Activated CD4-positive, CD25-positive, alpha-beta regulatory T cell (primary cell): ENCODE measurements around the gene TSC22D4.
"Not testable (repeated sequence)": the region's sequence is repeated elsewhere in the genome, so short reads cannot be mapped to it uniquely, and the experiment has no call there.

Experiments
- DNase-seq, 4 experiments: peaks; one replicate each; lab custom pipeline; 2025; lab: John Stamatoyannopoulos, UW

The TSC22D4 gene

DNA sequence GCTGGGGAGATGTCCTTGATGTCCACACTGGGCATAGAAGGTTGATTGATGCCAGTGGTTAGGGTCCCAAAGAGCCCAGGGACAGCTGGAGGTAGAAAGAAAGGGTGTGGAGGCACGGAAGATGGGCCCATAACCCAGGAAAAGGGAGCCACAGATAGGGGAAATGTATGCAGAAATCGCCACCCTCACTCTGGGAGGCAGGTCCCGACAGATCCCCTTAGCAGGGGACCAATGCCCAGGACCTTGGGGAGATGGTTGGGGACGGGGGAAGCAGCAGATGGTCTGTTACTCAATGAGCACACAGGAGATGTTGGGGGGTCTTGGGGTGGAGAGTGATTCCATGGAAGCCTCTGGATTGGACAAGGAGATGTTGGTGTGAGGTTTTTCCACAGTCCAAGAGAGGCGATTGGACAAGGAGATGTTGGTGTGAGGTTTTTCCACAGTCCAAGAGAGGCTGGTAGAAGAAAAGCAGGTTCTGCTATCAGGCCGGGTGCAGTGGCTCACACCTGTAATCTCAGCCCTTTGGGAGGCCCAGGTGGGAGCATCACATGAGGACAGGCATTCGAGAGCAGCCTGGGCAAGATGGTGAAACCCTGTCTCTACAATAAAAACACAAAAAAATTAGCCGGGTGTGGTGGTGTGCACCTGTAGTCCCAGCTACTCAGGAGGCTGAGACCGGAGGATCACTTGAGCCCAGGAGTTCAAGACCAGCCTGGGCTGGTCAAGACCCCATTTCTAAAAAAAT lies 35.7 kb downstream of the TSC22D4 start:
- no peak for DNase-seq

GRCh38 chr7:100441641-100442535 lies 37.1 kb downstream of the TSC22D4 start:
- DNase-seq, result no peak

GRCh38 chr7:100439244-100439643 lies 39.8 kb downstream of the TSC22D4 start:
- not testable (repeated sequence) for DNase-seq

- not testable (repeated sequence) for DNase-seq
Measured at GRCh38 chr7:100438731-100439130, 40.3 kb downstream of the TSC22D4 start.

- no peak for DNase-seq
Measured at GRCh38 chr7:100438172-100438571, 40.8 kb downstream of the TSC22D4 start.

- no peak for DNase-seq
Measured at GRCh38 chr7:100437150-100438100, 41.6 kb downstream of the TSC22D4 start.

GRCh38 chr7:100435401-100436304 lies 43.4 kb downstream of the TSC22D4 start:
- peak in 2 of 4 experiments; percentile 22 to 36 for DNase-seq

DNA sequence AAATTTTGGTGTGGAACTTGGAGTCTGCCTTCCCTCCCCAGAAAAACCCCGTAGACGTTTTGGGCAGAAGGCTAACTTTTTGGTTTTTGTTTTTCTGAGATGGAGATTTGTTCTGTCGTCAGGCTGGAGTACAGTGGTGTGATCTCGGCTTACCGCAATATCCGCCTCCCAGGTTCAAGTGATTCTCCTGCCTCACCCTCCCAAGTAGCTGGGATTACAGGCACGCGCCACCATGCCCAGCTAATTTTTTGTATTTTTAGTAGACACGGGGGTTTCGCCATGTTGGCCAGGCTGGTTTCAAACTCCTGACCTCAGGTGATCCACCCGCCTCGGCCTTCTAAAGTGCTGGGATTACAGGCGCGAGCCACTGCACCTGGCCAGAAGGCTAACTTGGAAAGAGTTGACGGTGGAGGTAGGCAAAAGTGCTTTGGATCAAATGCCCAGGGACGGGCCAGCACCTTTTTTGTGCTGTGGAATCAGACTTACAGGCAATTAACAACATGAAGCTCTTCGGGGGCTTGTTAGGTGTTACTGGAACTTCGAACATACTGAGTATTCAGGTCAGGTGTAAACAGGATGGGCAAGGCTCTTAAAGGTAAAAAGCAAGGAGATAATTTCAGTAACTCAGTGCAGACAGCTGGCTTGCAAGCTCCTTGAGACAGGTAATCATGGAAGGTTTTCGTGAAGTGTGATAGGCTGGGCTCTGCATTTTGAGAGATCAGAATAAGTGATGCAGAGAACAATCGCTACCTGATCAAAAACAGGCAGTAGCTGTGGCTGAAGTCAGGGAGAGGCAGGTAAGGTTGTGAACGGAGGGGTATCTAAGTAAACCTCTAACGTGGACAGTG lies 44.5 kb downstream of the TSC22D4 start:
- DNase-seq, result no peak

DNA sequence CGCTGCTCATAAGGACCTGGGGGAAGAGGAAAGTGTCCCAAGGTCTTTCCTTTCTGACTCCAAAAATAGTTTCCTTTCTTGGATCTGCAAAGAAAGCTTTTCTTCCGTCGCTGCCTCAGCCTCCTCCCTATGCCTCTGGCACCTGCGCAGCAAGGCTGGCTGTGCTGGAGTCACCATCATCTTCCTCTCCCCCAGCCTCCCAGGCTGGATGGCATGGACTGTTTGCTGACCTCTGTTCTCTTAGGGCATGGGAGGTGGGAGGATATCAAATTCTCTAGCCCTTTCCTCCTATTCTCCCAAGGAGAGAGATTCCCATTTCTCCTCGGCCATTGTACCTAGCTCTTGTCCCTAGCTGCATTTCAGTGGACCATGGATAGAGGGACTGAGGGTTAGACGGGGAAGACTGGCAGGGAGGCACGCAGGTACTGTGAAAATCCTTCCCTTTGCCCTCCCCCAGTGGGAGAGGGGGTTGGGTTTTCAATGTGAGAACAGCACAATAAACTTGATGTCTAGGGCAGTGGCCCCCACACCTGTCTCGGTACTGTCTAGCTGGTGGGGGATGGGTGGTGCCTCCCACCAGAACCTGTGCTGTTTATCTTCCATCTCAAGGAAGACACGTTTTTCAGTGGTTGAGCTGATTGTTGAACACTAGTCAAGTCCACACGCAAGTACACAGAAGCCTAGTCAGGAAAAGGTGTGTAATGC lies 45.3 kb downstream of the TSC22D4 start:
- no peak for DNase-seq

DNA sequence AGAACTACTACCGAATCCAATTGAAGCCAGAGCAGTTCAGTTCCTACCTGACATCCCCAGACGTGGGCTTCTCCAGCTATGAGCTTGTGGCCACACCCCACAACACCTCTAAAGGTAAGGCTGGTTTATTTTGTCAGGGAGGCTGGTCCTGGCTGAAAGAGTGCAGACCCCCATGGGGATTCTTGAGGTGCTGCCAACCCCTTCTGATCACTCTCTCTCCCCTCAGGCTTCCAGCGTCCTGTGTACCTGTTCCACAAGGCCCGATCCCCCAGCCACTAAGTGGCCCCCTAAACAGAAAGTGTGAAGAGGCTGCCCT lies 45.8 kb downstream of the TSC22D4 start:
- DNase-seq, result no peak

DNA sequence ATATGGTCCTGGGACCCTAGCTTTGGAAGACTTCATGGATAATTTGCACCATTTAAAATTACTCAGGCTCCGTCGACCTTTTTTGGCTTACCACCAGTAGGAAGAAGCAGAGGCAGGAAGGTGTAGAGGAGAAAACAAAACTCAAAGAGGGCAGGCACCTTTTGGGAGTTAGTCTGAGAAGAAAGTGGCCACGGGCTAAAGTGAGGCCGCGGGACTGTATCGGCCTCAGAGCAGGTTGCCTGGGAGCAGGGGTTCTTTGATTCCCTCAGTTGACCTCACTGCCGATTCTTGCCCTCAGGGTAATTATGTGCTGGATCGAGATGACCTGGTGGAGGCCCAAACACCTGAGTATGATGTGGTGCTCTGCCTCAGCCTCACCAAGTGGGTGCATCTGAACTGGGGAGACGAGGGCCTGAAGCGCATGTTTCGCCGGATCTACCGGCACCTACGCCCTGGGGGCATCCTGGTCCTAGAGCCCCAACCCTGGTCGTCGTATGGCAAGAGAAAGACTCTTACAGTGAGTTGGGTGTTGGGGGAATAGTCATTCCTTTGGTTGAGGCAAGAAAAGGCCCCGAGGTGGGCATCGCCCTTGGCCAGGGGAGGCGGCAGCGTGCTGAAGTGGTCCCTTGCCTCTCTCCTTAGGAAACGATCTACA lies 46.3 kb downstream of the TSC22D4 start:
- DNase-seq, result no peak

GRCh38 chr7:100432053-100432452 lies 47.0 kb downstream of the TSC22D4 start:
- DNase-seq, result no peak

- DNase-seq, result no peak
Measured at GRCh38 chr7:100431286-100431735, 47.7 kb downstream of the TSC22D4 start.

GRCh38 chr7:100430493-100431285 lies 48.3 kb downstream of the TSC22D4 start:
- DNase-seq, result peak in 1 of 4 experiments; percentile 27

DNA sequence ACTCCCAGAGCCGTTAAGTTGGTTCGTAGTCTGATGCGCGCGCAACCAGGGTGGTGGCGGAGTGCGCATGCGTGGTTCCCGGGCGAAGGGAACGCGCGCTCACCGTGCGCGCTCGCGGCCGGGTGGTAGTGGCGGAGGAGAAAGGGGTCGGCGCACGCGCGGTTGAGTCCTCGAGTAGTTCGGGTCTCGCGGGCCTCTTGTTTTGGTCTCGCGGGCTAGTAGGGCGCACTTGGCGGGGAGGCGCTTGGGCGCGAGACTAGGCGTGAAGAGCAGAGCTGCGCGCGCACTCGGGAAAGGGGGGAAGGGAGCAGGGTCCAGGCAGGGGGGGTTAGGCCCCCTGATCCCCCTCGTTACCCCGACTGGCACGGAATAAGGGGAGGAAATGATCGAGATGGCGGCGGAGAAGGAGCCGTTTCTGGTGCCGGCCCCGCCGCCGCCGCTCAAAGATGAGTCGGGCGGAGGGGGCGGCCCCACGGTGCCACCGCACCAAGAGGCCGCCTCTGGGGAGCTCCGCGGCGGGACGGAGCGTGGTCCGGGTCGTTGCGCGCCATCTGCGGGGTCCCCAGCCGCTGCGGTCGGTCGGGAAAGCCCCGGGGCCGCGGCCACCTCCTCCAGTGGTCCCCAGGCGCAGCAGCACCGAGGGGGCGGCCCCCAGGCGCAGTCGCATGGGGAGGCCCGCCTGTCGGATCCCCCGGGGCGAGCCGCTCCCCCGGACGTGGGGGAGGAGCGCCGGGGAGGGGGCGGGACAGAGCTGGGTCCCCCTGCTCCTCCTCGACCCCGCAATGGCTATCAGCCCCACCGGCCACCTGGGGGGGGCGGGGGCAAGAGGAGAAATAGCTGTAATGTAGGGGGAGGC lies 49.1 kb downstream of the TSC22D4 start, which contains the start of gene MEPCE:
Gene MEPCE, plus strand, starts transcription at position 195 of the 856 bp plus-strand sequence. Its CDS starts 188 bp downstream, at position 383.
- DNase-seq, result peak; percentile 93 to 98 (median 94)

DNA sequence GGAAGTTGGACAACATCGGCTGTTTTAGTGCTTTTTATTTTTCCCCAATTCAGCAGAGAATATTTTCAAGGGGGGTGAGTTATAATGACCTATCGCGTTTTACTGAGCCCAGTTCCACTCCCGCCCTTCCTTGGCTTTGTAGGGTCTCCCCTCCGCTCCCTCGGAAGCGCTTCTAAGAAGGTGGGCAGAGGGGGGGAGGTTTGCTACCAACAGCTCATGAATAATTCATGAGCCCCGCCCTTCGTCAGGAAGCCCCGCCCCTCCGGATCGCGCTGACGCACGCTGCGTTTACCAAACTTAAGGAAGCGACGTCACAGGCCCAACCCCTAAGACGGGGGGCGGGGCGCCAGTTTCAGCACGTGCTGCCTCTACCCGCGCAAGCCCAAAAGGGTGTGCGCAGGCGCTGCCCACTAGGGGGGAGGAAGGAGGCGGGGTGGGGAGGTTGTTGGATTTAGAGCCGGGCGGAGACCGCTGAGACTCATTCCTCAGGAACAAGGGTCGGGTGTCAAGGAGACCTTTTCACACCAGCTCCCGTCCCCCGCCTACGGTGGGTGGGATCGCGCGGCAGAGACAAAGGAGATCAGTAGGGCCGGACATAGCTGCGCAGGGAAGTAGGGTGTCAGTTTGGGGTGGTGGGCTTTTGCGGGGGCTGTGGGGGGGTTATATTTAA lies 49.9 kb downstream of the TSC22D4 start:
- peak; percentile 100 for DNase-seq
